DMS153 treated with DMSO at 0.1 percent for 48 hours (cell line): ENCODE measurements around the gene ANLN.
A peak's percentile ranks its signal among the peaks of the same experiment; 100 is the strongest.
"Not testable (repeated sequence)": the region's sequence is repeated elsewhere in the genome, so short reads cannot be mapped to it uniquely, and the experiment has no call there.

ENCODE experiments used
- DNase-seq: peaks from one replicate; lab custom pipeline; 2025; ENCODE audit not compliant: unreplicated experiment; lab: John Stamatoyannopoulos, UW

ANLN gene

DNA sequence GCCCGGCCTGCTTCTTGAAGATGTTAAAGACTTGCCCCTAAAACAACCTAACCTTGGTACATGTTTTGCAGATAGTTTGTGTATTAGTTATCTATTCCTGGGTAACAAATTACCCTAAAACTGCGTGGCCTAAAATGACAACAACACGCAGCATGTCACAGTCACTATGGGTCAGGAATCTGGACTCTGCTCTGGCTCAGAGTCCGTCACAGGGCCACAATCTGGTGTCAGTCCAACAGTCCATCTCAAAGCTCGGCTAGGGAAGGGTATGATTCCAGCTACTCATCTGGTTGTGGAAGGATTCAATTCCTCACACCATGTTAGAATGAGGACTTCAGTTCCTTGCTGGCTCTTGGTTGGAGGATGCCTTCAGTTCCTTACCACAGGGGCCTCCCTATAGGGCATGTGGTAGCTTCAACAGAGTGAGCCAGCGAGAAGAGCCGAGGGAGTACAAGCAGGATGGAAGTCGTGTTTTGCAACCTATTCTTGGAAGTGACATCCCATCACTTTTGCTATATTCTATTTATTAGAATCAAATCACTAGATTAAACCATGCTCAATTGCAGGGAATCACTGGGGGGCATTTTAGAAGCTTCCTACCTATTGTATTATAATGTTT lies 71.3 kb downstream of the ANLN start:
- DNase-seq: no peak

DNA sequence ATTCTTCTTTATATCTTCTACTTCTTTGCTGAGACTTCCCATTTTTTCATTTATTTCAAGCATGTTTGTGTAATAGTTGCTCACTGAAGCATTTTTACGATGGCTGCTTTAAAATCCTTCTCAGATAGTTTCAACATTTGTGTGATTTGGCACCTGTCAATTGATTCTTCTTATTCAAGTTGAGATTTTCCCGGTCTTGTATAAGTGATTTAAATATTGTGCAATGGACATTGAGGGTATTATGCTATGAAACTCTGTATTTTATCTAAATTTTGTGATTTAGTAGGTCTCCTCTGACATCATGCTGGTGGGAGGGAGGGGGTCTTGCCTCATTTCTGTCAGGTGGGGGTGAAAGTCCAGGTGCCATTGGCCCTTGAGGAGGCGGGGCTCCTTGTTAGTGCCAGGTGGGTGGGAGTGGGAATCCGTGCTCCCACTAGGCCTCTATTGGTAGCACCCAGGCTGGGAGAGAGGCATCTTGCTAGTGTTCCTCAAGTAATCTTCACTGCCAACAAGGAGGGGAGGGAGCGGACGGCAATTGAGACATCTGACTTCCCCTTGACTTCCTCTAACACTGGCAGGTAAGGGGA lies 73.0 kb downstream of the ANLN start:
- no peak for DNase-seq

DNA sequence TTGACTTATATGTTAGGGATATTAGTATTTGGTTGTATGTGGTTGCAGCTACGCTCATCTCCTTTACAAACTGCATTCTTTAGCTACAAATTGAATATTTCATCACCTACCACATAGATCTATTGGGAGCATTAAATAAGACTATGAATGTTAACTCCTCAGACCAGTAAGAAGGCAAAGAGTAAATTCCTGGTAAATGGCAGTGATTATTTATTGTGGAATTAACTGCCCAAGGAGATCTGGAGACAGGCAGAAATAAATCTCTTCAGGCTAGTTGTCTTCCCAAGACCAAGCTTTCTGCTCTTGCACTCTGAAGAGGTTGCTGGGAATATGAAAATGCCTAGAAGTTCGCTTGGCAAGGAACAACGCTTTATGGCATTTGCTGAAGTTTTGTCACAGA lies 74.6 kb downstream of the ANLN start:
- no peak for DNase-seq

DNA sequence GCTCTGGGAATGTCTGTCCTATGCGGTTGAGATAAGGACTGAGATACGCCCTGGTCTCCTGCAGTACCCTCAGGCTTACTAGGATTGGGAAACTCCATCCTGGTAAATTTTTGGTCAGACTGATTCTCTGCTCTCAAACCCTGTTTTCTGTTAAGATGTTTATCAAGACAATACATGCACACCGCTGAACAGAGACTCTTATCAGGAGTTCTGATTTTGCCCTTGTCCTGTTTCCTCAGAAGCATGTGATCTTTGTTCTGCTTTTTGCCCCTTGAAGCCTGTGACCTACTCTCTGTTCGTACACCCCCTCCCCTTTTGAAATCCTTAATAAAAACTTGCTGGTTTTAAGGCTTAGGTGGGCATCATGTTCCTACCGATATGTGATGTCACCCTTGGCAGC lies 76.3 kb downstream of the ANLN start:
- not testable (repeated sequence) for DNase-seq

DNA sequence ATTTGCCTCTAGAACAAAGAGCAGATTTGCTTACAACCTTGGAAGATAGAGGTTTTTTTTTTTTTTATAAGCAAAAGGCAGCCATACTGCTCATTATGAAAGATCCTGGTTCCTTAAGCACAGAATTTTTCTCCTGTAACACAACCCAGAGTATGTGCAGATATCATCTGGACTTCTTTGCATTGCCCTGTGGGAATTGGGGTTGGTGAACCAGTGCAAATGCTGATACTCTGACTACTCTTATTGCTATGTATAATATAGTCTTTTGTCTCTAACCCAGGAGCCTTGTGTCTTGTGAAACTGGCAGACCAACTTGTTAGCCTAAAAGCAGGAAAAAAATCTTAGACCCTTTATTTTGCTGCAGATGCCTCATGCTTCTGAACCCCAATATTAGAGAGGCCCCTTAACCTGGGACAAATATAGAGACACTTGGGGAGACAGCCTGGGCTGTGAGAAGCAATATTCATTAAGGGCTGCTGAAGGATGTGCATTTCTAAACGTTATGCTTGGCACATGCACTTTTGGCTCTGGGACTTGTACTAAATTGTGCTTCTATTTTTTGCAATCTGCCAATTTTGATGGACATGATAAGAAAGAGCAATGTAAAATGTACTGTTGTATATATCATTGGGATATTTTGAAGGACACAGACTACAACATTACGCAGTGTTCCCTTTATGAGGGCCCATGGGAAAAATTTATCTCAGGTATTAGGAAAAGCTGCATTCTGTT lies 78.9 kb downstream of the ANLN start:
- no peak for DNase-seq

DNA sequence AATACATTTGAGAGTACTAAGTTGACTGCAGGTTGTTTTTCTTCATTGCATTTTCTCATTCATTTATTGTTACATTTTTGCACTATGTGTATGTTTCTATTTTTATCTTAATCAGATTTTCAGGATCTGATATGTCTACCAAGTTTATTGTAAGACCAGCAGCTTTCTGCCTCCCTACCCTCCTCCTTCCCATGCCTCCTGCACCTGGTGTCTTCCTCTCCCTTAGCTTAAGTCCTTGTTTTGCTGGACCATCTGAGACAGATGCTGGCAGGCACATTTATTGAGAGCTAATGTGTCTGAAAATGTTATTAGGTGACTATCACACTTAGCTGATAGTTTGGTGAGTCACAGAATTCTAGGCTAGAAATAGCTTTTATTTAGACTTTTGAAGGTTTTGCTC lies 79.6 kb downstream of the ANLN start:
- no peak for DNase-seq

DNA sequence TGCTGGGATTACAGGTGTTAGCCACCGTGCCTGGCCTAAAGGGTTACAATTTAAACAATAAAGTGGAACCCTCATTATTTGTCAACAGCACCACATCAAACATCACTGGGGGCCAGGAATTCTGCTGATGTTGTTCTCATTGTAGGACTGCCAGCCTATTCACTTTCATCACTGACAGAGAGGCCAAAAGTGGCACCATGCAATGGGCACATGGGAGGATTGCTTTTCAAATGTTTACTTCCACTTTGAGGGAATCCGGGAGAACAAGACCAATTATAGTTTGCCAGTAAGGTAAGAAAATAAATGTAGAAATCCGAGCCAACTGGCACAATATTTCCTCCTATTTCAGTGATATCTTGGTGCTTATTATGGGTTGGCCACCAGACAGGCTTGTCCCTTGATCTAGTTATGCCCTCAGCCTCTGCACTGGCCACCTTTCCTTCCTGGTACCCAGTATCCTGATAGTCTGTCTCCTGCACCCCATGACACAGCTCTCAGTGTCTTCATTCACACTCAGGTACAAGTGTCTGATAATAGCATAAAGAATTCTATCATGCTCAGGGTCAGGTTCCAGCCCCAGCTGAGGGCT lies 82.6 kb downstream of the ANLN start:
- DNase-seq: no peak

DNA sequence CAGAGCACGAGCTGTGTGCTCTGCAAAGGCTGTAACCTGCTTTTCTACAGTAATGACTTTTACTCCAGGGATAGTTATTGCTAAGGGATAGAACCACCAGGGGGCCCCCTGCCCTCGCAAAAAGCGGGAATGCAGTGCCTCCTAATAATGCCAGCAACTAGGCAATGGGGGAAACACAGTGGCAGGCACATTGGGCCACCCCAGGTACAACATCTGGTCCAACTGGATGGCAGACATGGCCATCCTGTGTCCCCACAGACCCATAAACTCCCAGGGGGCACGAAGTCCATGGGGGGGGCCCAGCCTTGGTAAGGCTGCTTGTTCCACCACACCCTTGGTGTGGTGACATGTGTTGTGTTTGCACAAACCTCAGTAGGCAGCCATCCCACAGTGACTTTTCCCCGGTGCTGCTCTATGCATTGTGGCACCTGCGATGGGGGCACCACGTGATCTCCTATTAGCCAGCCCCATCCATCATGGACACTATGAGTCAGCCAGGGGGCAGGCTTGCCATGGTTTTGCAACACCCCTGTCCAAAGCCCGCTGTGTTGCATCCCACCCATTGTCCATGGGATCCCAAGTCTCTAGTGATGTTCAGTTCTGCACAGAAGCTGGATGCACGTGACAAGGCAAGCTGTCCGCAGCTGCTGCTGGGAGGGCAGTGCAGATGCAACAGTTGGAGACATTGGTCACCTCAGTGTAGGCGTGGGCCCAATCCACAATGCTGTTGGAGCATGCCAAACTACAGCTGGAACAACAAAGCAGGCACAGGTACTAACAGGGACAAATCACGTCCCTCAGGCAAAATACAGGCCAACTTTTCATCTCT lies 84.0 kb downstream of the ANLN start:
- DNase-seq: peak; percentile 23

DNA sequence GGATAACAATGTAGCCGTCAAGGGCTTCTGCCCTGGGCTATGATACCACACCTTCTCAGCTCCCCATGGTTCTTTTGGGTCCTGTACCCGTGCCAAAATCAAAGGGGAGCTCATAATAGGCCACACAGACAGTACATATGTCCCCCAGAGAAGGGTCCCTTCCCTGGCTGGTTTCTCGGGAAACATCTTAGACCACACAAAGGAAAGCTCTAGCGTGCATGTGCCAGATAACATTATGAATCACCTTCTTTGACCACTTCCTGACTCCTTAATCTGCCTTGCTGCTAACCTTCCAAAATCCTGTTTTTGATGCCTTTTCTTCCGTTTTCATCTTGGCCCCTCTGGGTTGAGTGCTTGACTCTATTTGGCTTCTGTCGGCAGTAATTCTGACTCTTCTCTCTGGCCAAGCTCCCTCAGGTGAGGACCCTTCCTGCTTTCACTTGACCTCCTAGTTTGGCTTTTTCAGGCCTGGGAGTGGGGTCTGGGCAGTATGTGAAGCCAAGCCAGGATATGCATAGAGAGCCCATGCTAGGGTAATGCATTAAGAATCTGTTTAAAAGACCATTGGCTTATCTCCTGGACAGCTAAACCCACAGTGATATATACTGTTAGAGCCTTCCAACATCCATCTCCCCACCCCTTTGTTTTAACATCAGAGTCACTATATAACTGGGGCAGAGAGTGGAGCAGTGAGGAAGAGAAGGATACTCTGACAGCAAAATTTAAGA lies 84.8 kb downstream of the ANLN start:
- DNase-seq: no peak

DNA sequence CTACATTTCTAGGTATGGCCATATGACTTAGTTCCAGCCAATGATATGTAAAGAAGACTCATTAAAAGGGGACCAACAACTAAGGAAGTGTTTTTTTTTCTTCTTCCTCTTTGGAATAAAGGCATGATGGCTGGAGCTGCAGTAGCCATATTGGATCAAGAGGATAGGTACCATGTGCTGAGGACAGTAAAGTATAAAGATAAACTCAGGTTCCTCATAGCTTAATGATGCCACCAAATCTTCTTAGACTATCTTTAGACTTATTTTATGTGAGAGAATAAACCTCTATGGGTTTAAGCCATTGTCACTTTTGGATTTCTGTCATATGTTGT lies 85.3 kb downstream of the ANLN start:
- DNase-seq: no peak

DNA sequence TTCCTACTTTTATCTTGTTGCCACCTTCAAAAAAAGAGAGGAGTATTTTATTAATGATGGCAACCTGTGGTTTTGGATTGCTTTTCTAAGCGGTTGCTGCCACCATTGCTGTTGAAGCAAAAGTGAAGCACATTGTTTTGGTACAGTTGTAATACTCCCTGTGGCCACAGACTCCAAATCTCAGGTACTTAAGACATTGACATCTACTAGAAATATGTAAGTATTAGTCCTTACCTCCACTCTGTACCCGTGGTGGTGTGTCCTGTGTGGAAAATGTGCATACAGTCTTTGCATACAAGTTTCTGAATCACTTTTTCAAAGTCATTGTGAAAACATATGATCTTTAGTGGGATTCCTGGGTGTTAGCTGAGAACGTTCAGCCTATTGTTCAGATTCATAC lies 85.7 kb downstream of the ANLN start:
- DNase-seq: no peak

DNA sequence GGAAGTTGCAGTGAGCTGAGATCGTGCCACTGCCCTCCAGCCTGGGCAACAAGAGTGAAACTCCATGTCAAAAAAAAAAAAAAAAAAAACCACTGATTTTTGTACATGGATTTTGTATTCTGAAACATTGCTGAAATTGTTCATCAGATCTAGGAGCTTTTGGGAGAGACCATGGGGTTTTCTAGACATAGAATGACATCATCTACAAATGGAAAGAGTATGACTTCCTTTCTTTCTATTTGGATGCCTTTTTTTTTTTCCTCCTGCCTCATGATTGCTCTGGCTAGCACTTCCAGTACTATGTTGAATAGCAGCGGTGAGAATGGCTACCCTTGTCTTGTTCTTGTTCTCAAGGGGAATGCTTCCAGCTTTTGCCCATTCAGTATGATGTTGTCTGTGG lies 89.1 kb downstream of the ANLN start:
- DNase-seq: no peak

DNA sequence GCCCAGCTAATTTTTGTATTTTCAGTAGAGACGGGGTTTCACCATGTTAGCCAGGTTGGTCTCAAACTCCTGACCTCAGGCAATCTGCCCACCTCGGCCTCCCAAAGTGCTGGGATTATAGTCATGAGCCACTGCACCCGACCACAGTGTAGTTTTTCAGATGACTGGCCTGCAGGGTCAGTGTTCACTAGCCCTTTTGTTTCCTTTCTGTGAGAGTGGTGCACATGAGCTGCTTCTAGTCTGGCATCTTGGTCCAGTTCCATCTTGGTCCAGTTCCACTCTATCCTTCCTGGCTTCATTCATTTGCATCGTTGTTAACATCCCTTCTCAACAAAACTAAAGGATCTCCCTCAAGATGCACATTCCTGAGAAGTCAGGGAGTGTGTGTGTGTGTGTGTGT lies 94.2 kb downstream of the ANLN start:
- not testable (repeated sequence) for DNase-seq

DNA sequence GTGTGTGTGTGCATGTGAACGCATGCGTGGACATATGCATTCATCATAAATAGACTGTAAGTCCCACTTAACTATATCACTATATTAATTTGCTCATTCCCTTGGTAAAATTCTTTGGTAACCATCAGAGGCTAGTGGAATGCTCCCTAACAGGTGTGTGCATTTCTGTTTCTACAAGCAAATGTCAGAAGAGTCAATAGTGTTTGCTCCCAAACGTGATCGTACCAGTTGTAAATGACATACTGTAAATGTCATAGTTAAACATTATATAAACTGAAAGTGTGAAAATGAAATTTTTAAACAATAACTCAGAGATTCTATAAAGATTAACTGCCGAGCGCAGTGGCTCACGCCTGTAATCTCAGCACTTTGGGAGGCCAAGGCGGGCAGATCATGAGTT lies 94.6 kb downstream of the ANLN start:
- no peak for DNase-seq

DNA sequence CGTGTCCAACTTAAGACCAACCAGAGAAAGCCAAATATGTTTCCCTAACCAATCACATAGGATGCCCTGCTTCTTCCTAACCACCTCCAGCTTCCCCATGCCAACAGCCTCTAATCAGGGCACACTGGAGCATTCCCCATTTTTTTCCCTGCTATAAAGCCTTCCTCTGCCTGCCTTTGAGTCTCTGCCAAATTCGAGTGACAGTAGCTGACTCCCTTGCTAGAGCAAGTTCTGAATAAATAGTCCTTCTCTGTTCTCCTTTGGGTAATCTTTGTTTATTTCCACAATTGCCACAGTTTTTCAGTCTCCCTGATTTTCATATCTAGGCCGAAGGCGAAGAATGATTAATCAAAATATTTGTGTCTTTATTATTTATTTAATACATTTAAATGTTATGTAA lies 96.7 kb downstream of the ANLN start:
- DNase-seq: no peak

DNA sequence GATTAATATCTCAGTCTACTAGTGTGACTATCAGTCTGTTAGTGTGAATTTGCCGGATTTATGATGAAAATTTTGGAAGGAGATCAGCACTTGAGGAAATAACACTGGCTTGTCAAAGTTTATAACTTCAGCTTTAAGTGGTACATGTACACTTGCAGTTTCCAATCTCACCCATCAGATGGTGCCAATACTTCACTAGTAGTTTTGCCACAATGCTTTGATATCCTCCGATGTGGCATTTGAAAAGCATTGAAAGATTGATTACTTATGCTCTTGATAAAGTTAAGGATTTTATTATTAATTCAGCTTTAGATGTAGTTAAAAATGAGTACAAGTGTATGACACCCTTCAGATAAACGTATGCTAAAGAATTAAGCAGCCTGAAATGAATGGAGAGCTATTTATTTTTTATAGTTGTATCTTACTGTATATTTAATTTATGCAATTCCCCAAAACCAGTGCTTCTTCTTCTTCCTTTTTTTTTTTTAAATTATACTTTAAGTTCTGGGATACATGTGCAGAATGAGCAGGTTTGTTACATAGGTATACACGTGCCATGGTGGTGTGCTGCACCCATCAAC lies 98.2 kb downstream of the ANLN start:
- DNase-seq: peak; percentile 90

DNA sequence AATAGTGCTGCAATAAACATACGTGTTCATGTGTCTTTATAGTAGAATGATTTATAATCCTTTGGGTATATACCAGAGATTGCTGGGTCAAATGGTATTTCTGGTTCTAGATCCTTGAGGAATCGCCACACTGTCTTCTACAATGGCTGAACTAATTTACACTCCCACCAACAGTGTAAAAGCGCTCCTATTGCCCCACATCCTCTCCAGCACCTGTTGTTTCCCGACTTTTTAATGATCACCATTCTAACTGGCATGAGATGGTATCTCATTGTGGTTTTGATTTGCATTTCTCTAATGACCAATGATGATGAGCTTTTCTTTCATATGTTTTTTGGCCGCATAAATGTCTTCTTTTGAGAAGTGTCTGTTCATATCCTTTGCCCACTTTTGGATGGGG lies 99.0 kb downstream of the ANLN start:
- DNase-seq: not testable (repeated sequence)

DNA sequence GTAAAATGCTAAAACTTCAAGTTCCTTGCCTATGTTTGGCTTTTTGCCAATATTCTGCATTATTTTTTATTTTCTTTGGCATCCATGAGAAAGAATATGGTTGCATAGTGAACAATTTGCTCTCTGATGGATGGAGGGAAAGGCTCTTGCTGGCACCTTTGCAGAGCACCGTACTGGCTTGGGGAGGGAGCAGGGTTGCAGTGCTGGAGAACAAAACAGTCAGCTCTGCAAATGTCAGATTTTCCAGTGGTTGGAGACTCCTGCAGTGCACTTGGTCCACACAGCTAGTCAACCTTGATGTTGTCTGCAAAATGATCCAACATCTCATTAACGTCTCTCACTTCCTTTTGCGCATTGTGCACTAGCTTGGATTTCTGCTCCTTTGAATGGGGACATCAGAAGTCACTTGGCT lies 100.8 kb downstream of the ANLN start:
- DNase-seq: no peak

DNA sequence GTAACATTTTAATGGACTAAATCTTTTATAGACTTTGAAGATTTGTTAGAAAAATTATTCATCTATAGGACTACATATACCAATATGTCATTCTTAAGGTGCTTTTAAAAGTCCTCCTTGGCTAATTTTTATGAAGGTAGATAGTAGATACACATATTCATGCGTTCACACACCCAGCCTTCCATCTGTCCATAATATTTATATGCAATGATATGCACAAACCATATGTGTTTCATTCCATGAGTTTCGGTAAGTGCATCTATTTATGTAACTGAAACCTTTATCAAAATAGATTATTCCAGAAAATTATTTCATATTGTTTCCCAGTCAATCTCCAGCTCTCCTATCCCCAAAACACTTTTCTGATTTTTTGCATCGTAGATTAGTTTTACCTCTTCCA lies 101.7 kb downstream of the ANLN start:
- DNase-seq: no peak

DNA sequence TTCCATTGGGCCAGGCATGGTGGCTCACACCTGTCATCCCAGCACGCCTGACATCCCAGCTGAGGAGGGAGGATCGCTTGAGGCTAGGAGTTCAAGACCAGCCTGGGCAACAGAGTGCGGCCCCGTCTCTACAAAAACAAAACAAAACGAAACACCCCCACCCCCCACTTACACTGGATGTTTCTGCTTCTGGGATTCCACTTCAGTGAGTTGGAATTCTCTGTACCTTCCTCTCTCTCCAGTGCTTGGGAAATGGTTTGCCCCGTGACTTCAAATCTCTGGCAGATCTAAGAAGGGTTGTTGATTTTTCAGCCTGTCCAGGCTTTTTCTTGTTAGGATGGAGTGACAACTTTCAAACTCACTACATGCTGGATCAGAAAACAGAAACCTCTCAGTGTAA lies 106.9 kb downstream of the ANLN start:
- no peak for DNase-seq
